KMS-11 (cell line): Measurements from ENCODE around the gene SULT4A1.
"Not testable (repeated sequence)": the region's sequence is repeated elsewhere in the genome, so short reads cannot be mapped to it uniquely, and the experiment has no call there.

Source experiments
- H2AFZ ChIP-seq: fragments of 200-600 bp; sonication (generic); 2 replicates; pipeline ENCODE4 v1.6.1; 2016; ENCODE audit warnings: antibody characterized with exemption, mixed run types, low read depth
- H3K27ac ChIP-seq: fragments of 200-600 bp; sonication (generic); 2 replicates; pipeline ENCODE4 v1.6.1; 2016; ENCODE audit warnings: mild to moderate bottlenecking, mixed run types
- H3K27me3 ChIP-seq: fragments of 200-600 bp; sonication (generic); 2 replicates; pipeline ENCODE4 v1.6.1; 2017; ENCODE audit warnings: mild to moderate bottlenecking, low read depth, mixed run types, moderate library complexity; ENCODE audit not compliant: insufficient read depth
- H3K36me3 ChIP-seq: fragments of 200-600 bp; sonication (generic); 2 replicates; pipeline ENCODE4 v1.6.1; 2017; ENCODE audit warnings: mild to moderate bottlenecking, mixed run types; ENCODE audit not compliant: insufficient read depth
- H3K4me1 ChIP-seq: fragments of 200-600 bp; sonication (generic); 2 replicates; pipeline ENCODE4 v1.6.1; 2016; ENCODE audit warnings: mild to moderate bottlenecking, low read depth, mixed run types; ENCODE audit not compliant: poor library complexity, severe bottlenecking
- H3K4me2 ChIP-seq: fragments of 200-600 bp; sonication (generic); 2 replicates; pipeline ENCODE4 v1.7.0; 2016; ENCODE audit warnings: mild to moderate bottlenecking, mixed run types
- H3K4me3 ChIP-seq: fragments of 200-600 bp; sonication (generic); IDR thresholded peaks from 2 replicates; pipeline ENCODE4 v1.6.1; 2017; ENCODE audit warnings: low read depth, low read length, mixed read lengths; ENCODE audit not compliant: insufficient read depth
- H3K79me2 ChIP-seq: fragments of 200-600 bp; sonication (generic); 2 replicates; pipeline ENCODE4 v1.6.1; 2016; ENCODE audit warnings: low read depth, mixed run types; ENCODE audit not compliant: insufficient read depth
- H3K9ac ChIP-seq: fragments of 200-600 bp; sonication (generic); 2 replicates; pipeline ENCODE4 v1.6.1; 2016; ENCODE audit warnings: mild to moderate bottlenecking, mixed run types
- H4K20me1 ChIP-seq: fragments of 200-600 bp; sonication (generic); 2 replicates; pipeline ENCODE4 v1.6.1; 2016; ENCODE audit warnings: mild to moderate bottlenecking, mixed run types; ENCODE audit not compliant: insufficient read depth
- CTCF ChIP-seq: fragments of 200-600 bp; sonication (generic); conservative IDR thresholded peaks from 2 replicates; pipeline ENCODE4 v1.6.1; 2017; ENCODE audit warnings: low read depth, mild to moderate bottlenecking, antibody characterized with exemption, low read length, moderate library complexity, mixed read lengths

The SULT4A1 gene

GRCh38 chr22:43905681-43906080, 43.4 kb upstream of the SULT4A1 start:
- H3K9ac ChIP-seq: no peak overlapping the region
- H3K79me2 ChIP-seq: no peaks in the 10 kb centered on the region
- H2AFZ ChIP-seq: no peak overlapping the region
- H3K27ac ChIP-seq: no peak overlapping the region
- no peak for TF ChIP-seq CTCF
- H4K20me1 ChIP-seq: no peaks in the 10 kb centered on the region
- H3K4me1 ChIP-seq: no peaks in the 10 kb centered on the region
- H3K4me3 ChIP-seq: no peak overlapping the region
- peaks cover 10% of the 10 kb centered on the region; the same call in 1 of the 2 replicates for H3K27me3 ChIP-seq
- no peaks in the 10 kb centered on the region for H3K36me3 ChIP-seq
- no peak overlapping the region for H3K4me2 ChIP-seq

GRCh38 chr22:43904412-43904811, 42.1 kb upstream of the SULT4A1 start:
- not testable (repeated sequence) for H3K4me2 ChIP-seq, H3K36me3 ChIP-seq, H3K27ac ChIP-seq, H2AFZ ChIP-seq, H3K4me1 ChIP-seq, H3K9ac ChIP-seq, H3K79me2 ChIP-seq, H3K4me3 ChIP-seq, H4K20me1 ChIP-seq
- H3K27me3 ChIP-seq: peaks cover 10% of the 10 kb centered on the region; the same call in 1 of the 2 replicates

GRCh38 chr22:43903033-43903432, 40.7 kb upstream of the SULT4A1 start:
- not testable (repeated sequence) for H3K27ac ChIP-seq, H4K20me1 ChIP-seq, H2AFZ ChIP-seq, H3K4me3 ChIP-seq, H3K4me1 ChIP-seq, H3K36me3 ChIP-seq, H3K79me2 ChIP-seq, H3K9ac ChIP-seq, H3K4me2 ChIP-seq, H3K27me3 ChIP-seq

GRCh38 chr22:43901976-43902643, 39.8 kb upstream of the SULT4A1 start:
- peaks cover 13% of the 10 kb centered on the region; the same call in 1 of the 2 replicates for H3K27me3 ChIP-seq
- H3K36me3 ChIP-seq: no peaks in the 10 kb centered on the region
- H3K4me2 ChIP-seq: no peak overlapping the region
- H3K79me2 ChIP-seq: no peaks in the 10 kb centered on the region
- H3K4me3 ChIP-seq: no peak overlapping the region
- no peak overlapping the region for H3K9ac ChIP-seq
- no peak for TF ChIP-seq CTCF
- H4K20me1 ChIP-seq: no peaks in the 10 kb centered on the region
- no peak overlapping the region for H2AFZ ChIP-seq
- H3K27ac ChIP-seq: no peak overlapping the region
- no peaks in the 10 kb centered on the region for H3K4me1 ChIP-seq

GRCh38 chr22:43900206-43900605, 37.9 kb upstream of the SULT4A1 start:
- TF ChIP-seq CTCF: no peak
- no peaks in the 10 kb centered on the region for H3K36me3 ChIP-seq
- H3K9ac ChIP-seq: no peak overlapping the region
- peaks cover 25% of the 10 kb centered on the region; the same call in 1 of the 2 replicates for H3K27me3 ChIP-seq
- no peak overlapping the region for H3K4me2 ChIP-seq
- H4K20me1 ChIP-seq: no peaks in the 10 kb centered on the region
- H3K4me1 ChIP-seq: no peaks in the 10 kb centered on the region
- H2AFZ ChIP-seq: no peak overlapping the region
- no peak overlapping the region for H3K4me3 ChIP-seq
- H3K79me2 ChIP-seq: no peaks in the 10 kb centered on the region
- no peak overlapping the region for H3K27ac ChIP-seq
